ENCODE results near the gene DYSF.

The DYSF gene

DNA sequence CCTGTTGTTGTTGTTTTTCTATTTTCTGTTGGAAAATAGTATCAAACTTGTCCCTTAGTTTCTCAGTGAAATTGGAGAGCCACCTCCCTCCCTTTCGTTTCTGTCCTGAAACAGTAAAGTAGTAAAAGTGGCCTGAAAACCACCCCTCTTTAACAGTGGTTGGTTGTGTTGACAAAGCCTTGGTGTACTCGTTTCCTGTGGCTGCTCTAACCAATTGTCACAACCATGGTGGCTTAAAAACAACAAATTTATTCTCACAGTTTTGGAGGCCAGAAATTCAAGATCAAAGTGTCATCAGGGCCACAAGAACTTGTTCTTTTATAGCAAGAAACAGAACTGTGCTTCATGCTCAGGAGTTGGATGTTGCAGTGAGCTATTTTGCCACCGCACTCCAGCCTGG lies 4.0 kb upstream of the DYSF start:
- H3K36me3 Mint-ChIP-seq, result no peaks in the 10 kb centered on the region
- peaks cover 5% of the 10 kb centered on the region for H3K27me3 Mint-ChIP-seq
- DNase-seq (ENCODE audit: low spot score in 2 of 2) (no peak), ATAC-seq (ENCODE audit: low read depth) (no peak)
- H3K4me3 Mint-ChIP-seq, result no peak overlapping the region
- no peak overlapping the region for H3K27ac Mint-ChIP-seq
- H3K9me3 Mint-ChIP-seq, result no peaks in the 10 kb centered on the region
- H3K4me1 Mint-ChIP-seq, result peaks cover 6% of the 10 kb centered on the region

- Mint-ChIP-seq H3K27me3 (peaks cover 19% of the 10 kb centered on the region), H3K36me3 (no peaks in the 10 kb centered on the region), H3K4me3 (no peak overlapping the region), H3K27ac (no peak overlapping the region), H3K9me3 (no peaks in the 10 kb centered on the region), H3K4me1 (peaks cover 6% of the 10 kb centered on the region)
- ATAC-seq (ENCODE audit: low read depth) (no peak), DNase-seq (ENCODE audit: low spot score in 2 of 2) (no peak)
Observed at GRCh38 chr2:71451705-71452104, 1.7 kb upstream of the DYSF start.

GRCh38 chr2:71452565-71452964 lies 796 bp upstream of the DYSF start:
- Mint-ChIP-seq H3K27me3 (peaks cover 22% of the 10 kb centered on the region), H3K4me3 (no peak overlapping the region), H3K9me3 (no peaks in the 10 kb centered on the region), H3K36me3 (no peaks in the 10 kb centered on the region), H3K27ac (no peak overlapping the region), H3K4me1 (peaks cover 6% of the 10 kb centered on the region)
- peak; percentile 52 for ATAC-seq (ENCODE audit: low read depth)
- no peak for DNase-seq (ENCODE audit: low spot score in 2 of 2)

DNA sequence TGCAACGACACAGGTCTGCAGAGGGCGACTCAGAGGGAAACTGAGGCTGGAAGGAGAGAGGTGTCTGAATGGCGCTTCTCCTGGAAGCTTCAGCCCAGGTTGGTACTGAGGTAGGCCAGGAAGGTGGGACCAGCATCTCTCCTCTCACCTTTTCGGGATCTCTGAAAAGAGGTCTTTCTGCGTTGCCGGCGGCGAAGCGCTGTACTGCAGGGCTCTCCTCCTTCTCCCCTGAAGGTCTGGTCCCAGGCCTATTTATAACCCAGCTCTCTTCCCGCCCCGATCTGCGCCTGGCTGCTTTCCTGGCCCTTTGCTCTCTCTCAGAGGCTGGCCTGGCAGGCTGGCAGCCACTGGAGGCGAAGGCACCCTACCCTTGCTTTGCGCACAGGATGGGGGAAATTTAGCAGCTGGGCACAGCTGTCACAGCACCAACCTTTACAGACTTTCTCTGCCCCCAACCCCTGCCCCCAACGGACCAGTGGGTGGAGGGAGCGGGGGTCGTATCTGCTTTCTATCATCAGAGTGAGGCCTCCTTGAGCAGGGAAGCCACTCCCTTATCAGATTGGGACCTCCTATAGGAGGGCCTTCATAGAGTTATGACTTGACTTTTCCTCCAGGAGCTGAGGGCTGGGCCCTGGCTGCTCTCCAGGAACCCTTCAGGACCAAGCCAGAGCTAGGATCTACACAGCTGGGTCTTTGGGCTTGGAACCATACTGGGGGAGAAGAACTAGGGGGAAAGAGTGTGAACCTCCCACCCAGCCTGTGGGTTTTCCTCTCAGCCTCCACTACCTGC lies 1.1 kb downstream of the DYSF start:
- Mint-ChIP-seq H3K36me3 (no peaks in the 10 kb centered on the region), H3K4me3 (no peak overlapping the region), H3K9me3 (no peaks in the 10 kb centered on the region), H3K27ac (no peak overlapping the region), H3K4me1 (peaks cover 6% of the 10 kb centered on the region), H3K27me3 (peaks cover 27% of the 10 kb centered on the region)
- no peak for DNase-seq (ENCODE audit: low spot score in 2 of 2)
- ATAC-seq (ENCODE audit: low read depth), result no peak

GRCh38 chr2:71455011-71455740 lies 1.8 kb downstream of the DYSF start:
- Mint-ChIP-seq H3K27me3 (peaks cover 27% of the 10 kb centered on the region), H3K9me3 (no peaks in the 10 kb centered on the region), H3K4me1 (peaks cover 6% of the 10 kb centered on the region), H3K4me3 (no peak overlapping the region), H3K27ac (no peak overlapping the region), H3K36me3 (no peaks in the 10 kb centered on the region)
- DNase-seq (ENCODE audit: low spot score in 2 of 2) (no peak), ATAC-seq (ENCODE audit: low read depth) (no peak)

DNA sequence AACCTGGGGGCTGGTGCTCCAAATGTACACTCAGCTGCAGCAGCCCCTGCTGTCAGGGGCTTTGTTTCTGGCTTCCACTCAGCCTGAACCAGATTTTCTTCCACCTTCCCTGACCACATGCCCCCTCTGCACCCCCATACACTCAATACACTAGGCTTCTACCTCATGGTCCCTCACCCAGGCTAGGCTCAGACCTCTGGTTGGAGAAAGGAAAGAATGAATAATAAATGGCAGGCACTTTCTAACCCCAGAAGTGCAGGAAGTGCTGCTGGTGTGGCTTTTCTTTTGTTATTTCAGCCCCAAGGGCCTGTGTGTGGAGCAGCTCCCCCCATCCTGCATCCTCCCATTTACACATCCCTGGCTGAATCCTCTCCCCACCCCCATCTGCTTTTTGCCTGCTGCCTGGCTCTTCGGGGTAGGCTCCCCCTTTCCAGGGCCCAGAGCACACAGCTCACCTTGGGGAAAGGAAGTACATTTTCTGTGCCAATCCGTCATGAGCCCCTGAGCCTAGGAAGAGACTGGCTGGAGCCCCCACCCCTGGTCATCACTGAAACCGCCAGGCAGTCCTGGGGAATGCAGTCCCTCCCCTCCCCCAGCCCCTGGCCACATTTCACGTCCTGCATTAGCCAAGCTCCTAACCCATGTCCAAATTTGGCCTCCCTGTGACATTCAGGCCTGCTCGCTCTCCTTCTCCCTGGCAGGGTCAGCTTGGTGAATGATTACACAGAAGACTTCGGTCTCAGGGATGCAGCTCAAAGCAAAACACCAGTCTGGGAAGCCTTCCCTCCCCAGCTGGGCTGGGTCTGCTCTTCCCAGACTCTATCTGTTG lies 2.6 kb downstream of the DYSF start:
- H3K4me1 Mint-ChIP-seq, result peaks cover 6% of the 10 kb centered on the region
- H3K27me3 Mint-ChIP-seq, result peaks cover 27% of the 10 kb centered on the region
- ATAC-seq (ENCODE audit: low read depth), result no peak

GRCh38 chr2:71456617-71457016 lies 3.3 kb downstream of the DYSF start:
- H3K4me3 Mint-ChIP-seq, result no peak overlapping the region
- no peak overlapping the region for H3K27ac Mint-ChIP-seq
- DNase-seq (ENCODE audit: low spot score in 2 of 2) (no peak), ATAC-seq (ENCODE audit: low read depth) (no peak)
- no peaks in the 10 kb centered on the region for H3K9me3 Mint-ChIP-seq
- no peaks in the 10 kb centered on the region for H3K36me3 Mint-ChIP-seq
- H3K4me1 Mint-ChIP-seq, result peaks cover 6% of the 10 kb centered on the region
- H3K27me3 Mint-ChIP-seq, result peaks cover 26% of the 10 kb centered on the region

More for the DNA sequence above, 2.6 kb downstream of the DYSF start:
- Mint-ChIP-seq H3K36me3 (no peaks in the 10 kb centered on the region), H3K9me3 (no peaks in the 10 kb centered on the region), H3K4me3 (peak overlapping the region; percentile 33), H3K27ac (no peak overlapping the region)
- no peak for DNase-seq (ENCODE audit: low spot score in 2 of 2)

DNA sequence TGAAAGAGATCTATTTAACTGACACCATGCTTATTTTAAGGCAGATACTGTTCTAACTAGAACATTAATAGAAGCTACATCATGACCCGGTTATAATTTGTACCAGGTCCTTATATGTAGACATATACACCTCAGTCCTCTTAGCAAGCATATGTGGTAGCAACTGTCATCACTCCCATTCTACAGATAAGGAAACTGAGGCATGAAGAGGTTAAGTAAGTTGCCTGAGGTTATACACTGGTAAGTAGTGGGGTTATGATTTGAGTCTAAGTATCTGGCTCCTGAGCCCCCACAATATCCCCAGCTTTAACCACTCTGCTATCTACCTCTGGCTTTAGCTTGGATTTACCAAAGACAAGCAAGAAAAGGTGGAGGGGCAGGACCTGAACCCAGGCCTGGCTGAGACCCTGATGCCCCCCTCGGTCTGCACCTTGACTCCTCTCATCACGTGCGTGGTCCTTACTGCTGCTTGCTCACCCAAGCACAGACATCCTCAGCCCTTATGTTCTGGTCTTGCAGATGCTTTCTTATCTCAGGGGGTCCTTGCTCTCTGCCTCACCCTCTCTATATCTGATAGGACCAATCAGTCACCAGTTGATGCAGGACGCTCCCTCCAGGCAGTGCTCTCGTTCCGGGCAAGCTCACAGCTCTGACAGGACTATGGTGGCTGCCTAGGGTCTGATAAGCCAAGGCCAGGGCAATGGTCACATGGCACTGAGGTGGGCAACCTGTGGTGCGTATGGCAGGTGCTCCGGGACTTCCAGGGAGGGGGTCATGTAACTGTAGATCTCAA lies 4.0 kb downstream of the DYSF start:
- no peaks in the 10 kb centered on the region for H3K9me3 Mint-ChIP-seq

GRCh38 chr2:71457923-71458322 lies 4.6 kb downstream of the DYSF start:
- no peak overlapping the region for H3K4me3 Mint-ChIP-seq
- DNase-seq (ENCODE audit: low spot score in 2 of 2), result no peak
- no peaks in the 10 kb centered on the region for H3K4me1 Mint-ChIP-seq
- no peak for ATAC-seq (ENCODE audit: low read depth)
- H3K36me3 Mint-ChIP-seq, result no peaks in the 10 kb centered on the region
- no peak overlapping the region for H3K27ac Mint-ChIP-seq
- peaks cover 24% of the 10 kb centered on the region for H3K27me3 Mint-ChIP-seq
- no peaks in the 10 kb centered on the region for H3K9me3 Mint-ChIP-seq

More for the DNA sequence above, 4.0 kb downstream of the DYSF start:
- peaks cover 24% of the 10 kb centered on the region for H3K27me3 Mint-ChIP-seq
- no peaks in the 10 kb centered on the region for H3K36me3 Mint-ChIP-seq
- ATAC-seq (ENCODE audit: low read depth) (no peak), DNase-seq (ENCODE audit: low spot score in 2 of 2) (no peak)
- H3K4me3 Mint-ChIP-seq, result no peak overlapping the region
- H3K27ac Mint-ChIP-seq, result no peak overlapping the region
- H3K4me1 Mint-ChIP-seq, result peaks cover 3% of the 10 kb centered on the region

DNA sequence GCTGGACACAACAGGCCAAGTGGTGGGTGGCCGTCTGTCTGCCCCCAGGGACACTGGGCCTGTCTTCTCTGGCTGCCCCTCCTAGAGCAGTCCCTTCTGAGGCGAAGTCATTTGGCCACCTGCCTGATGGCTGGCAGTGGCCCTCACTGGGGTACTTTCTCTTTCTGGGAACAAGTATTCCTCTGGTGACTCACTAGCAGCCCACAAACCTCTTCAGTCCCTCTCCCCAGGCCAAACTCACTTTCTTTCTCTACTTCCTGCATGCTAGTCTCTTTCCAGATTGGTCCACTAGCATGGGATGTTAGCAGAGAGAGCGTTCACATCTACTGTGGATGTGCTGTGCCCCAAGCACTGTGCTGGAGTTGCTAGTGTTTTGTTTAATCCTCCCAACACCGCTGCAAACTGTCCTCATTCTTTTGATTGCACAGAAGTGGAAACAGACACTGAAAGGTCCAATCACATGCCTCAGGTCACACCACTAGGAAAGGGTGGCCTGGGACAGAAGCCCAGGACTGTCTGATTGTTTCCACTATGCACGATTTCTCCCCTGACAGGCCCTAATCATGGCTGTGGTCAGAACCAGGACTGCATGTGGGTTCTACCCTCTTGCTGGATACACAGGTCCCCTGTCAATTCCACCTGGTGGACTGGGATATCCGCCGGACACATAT lies 5.2 kb downstream of the DYSF start:
- no peaks in the 10 kb centered on the region for H3K36me3 Mint-ChIP-seq
- no peak overlapping the region for H3K27ac Mint-ChIP-seq
- ATAC-seq (ENCODE audit: low read depth), result no peak
- DNase-seq (ENCODE audit: low spot score in 2 of 2), result peak in 1 of 2 donors; percentile 7
- no peak overlapping the region for H3K4me3 Mint-ChIP-seq
- H3K27me3 Mint-ChIP-seq, result peaks cover 26% of the 10 kb centered on the region
- H3K4me1 Mint-ChIP-seq, result no peaks in the 10 kb centered on the region
- H3K9me3 Mint-ChIP-seq, result no peaks in the 10 kb centered on the region

DNA sequence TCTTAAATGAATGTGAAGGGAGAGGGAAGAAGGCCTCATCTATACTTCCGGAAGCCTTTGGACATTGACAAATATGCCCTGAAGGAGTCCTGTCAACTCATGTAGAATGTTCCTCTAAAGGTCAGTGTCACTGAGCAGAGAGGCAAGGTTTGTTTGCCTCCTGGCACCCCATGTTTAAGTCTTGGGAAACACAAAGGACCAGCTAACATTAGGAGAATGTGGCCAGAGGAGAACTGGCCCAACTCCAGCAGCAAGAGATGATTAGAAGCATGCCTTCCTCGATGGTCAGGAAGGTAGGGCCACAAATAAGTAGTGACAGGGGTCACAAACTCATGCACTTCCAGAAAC lies 5.7 kb downstream of the DYSF start:
- Mint-ChIP-seq H3K27me3 (peaks cover 26% of the 10 kb centered on the region), H3K9me3 (no peaks in the 10 kb centered on the region), H3K4me3 (no peak overlapping the region), H3K4me1 (no peaks in the 10 kb centered on the region), H3K36me3 (no peaks in the 10 kb centered on the region), H3K27ac (no peak overlapping the region)
- ATAC-seq (ENCODE audit: low read depth) (no peak), DNase-seq (ENCODE audit: low spot score in 2 of 2) (no peak)

- H3K4me3 Mint-ChIP-seq, result no peak overlapping the region
Observed at GRCh38 chr2:71460056-71460455, 6.7 kb downstream of the DYSF start.

DNA sequence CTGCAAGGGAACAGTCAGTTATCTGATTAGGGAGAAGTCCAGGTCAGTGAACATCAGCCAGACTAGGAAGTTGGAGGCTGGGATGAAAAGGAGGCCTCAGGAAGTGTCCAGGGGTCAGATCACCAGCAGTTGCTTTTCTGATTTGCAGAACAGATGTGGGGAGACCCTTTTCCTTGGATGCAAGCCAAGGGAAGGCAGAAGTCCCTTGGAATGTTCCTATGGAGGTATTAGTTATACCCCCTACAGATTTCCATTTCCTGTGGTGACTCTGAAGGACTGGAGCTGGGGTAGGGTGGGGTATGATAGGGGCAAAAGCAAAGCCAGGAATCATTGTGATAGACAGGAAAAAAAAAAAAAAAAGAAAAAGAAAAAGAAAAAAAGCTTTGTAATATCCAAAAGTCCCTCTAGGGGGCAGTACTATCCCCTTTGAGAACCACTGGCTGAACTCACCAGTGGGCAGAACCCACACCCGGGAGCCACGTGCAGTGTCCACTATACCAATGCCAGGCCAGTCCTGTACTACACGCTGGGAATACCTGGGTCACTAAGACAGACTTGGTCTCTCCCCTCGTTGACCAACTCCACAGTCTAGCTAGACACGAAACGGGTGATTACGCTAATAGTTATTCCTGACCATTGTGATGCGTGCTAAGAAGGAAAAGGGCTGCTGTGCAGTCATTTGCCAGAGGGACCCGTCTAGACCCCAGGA lies 7.4 kb downstream of the DYSF start:
- no peak for ATAC-seq (ENCODE audit: low read depth)
- no peak overlapping the region for H3K27ac Mint-ChIP-seq
- no peak for DNase-seq (ENCODE audit: low spot score in 2 of 2)
- no peak overlapping the region for H3K4me3 Mint-ChIP-seq
- H3K4me1 Mint-ChIP-seq, result no peaks in the 10 kb centered on the region
- no peaks in the 10 kb centered on the region for H3K9me3 Mint-ChIP-seq
- H3K27me3 Mint-ChIP-seq, result peaks cover 16% of the 10 kb centered on the region
- no peaks in the 10 kb centered on the region for H3K36me3 Mint-ChIP-seq

More at GRCh38 chr2:71460056-71460455, 6.7 kb downstream of the DYSF start:
- no peaks in the 10 kb centered on the region for H3K36me3 Mint-ChIP-seq
- no peaks in the 10 kb centered on the region for H3K9me3 Mint-ChIP-seq
- H3K27ac Mint-ChIP-seq, result no peak overlapping the region
- H3K4me1 Mint-ChIP-seq, result no peaks in the 10 kb centered on the region
- DNase-seq (ENCODE audit: low spot score in 2 of 2) (no peak), ATAC-seq (ENCODE audit: low read depth) (no peak)
- H3K27me3 Mint-ChIP-seq, result peaks cover 19% of the 10 kb centered on the region

All from memory B cell (primary cell).